ENCODE results near the gene MGAT4B.

MGAT4B gene

GRCh38 chr5:179805070-179805528 is 1.6 kb downstream of the MGAT4B start:
- no peak for DNase-seq

- no peak for DNase-seq
Measured at GRCh38 chr5:179804555-179804947, 2.1 kb downstream of the MGAT4B start.

GRCh38 chr5:179803651-179804554 is 2.8 kb downstream of the MGAT4B start:
- DNase-seq, result no peak

- DNase-seq, result no peak
Measured at GRCh38 chr5:179802950-179803562, 3.6 kb downstream of the MGAT4B start.

- no peak for DNase-seq
Measured at GRCh38 chr5:179802207-179802883, 4.3 kb downstream of the MGAT4B start.

- DNase-seq, result peak; percentile 51
Measured at GRCh38 chr5:179801304-179802206, 5.1 kb downstream of the MGAT4B start.

GRCh38 chr5:179800696-179801201 is 5.9 kb downstream of the MGAT4B start:
- DNase-seq, result no peak

GRCh38 chr5:179800071-179800695 is 6.5 kb downstream of the MGAT4B start:
- no peak for DNase-seq

- DNase-seq, result no peak
Measured at GRCh38 chr5:179799644-179799973, 7.1 kb downstream of the MGAT4B start.

- DNase-seq, result no peak
Measured at GRCh38 chr5:179798771-179799643, 7.7 kb downstream of the MGAT4B start.

GRCh38 chr5:179798144-179798770 is 8.4 kb downstream of the MGAT4B start:
- DNase-seq, result no peak

GRCh38 chr5:179797741-179798140 is 8.9 kb downstream of the MGAT4B start:
- DNase-seq, result no peak

- DNase-seq, result no peak
Measured at GRCh38 chr5:179796877-179797608, 9.6 kb downstream of the MGAT4B start.

- peak; percentile 71 for DNase-seq
Measured at GRCh38 chr5:179795863-179796833, 10.5 kb downstream of the MGAT4B start.

GRCh38 chr5:179795049-179795862 is 11.4 kb downstream of the MGAT4B start:
- DNase-seq, result no peak

- DNase-seq, result no peak
Measured at GRCh38 chr5:179794575-179794974, 12.1 kb downstream of the MGAT4B start.

- no peak for DNase-seq
Measured at GRCh38 chr5:179794171-179794570, 12.5 kb downstream of the MGAT4B start.
